ENCODE data around the gene ZNF585A. TPM values are rescaled to one million over a fixed set of nuclear protein-coding genes. Genes with fewer than 3 reads are reported as not detected.
"Not testable (repeated sequence)": the region's sequence is repeated elsewhere in the genome, so short reads cannot be mapped to it uniquely, and the experiment has no call there.

ZNF585A gene
- total and polyA plus RNA-seq, 2 donors (not counting 1 experiment from before 2014, with no cell fraction given), result 9.9 to 11.0 TPM

- TF ChIP-seq EZH2 (IDR thresholded peaks at IDR 0.05; ENCODE audit: low read length, missing control alignments), result no peak
- no peak for TF ChIP-seq CTCF (conservative IDR thresholded peaks at IDR 0.05 in 1 of 2, IDR thresholded peaks at IDR 0.05 in 1 of 2; ENCODE audit: low read depth in 1 of 2, low read length in 2 of 2)
- Histone ChIP-seq H3K4me2 (ENCODE audit: extremely low read depth, insufficient read depth, low read length) (no peak overlapping the region), H3K9ac (ENCODE audit: insufficient read depth, low read length) (no peak overlapping the region), H3K4me3 (replicated peaks in 1 of 4; ENCODE audit: control extremely low read depth in 1 of 4, insufficient read depth in 1 of 4, low read depth in 3 of 4, low read length in 4 of 4) (no peak overlapping the region), H3K27me3 (ENCODE audit: control insufficient read depth, insufficient read depth, low read length) (no peaks in the 10 kb centered on the region), H3K9me3 (ENCODE audit: control insufficient read depth, insufficient read depth, low read depth, low read length) (no peaks in the 10 kb centered on the region), H4K20me1 (ENCODE audit: control insufficient read depth, extremely low read depth, insufficient read depth, low read length) (no peaks in the 10 kb centered on the region), H2AFZ (ENCODE audit: low read length) (no peak overlapping the region), H3K79me2 (ENCODE audit: control insufficient read depth, insufficient read depth, low read length) (no peaks in the 10 kb centered on the region), H3K4me1 (ENCODE audit: control insufficient read depth, extremely low read depth, insufficient read depth, low read length) (no peaks in the 10 kb centered on the region), H3K36me3 (ENCODE audit: control insufficient read depth, insufficient read depth, low read length) (no peaks in the 10 kb centered on the region), H3K27ac (ENCODE audit: insufficient read depth, low read length) (no peak overlapping the region)
- DNase-seq (ENCODE audit: low read depth in 2 of 2), result no peak
Measured at GRCh38 chr19:37136111-37136510, 36.4 kb downstream of the ZNF585A start.

- peaks cover 2% of the 10 kb centered on the region for H3K36me3 ChIP-seq (ENCODE audit: control insufficient read depth, insufficient read depth, low read length)
- no peak for DNase-seq (ENCODE audit: low read depth in 2 of 2)
- no peaks in the 10 kb centered on the region for H3K27me3 ChIP-seq (ENCODE audit: control insufficient read depth, insufficient read depth, low read length)
- no peaks in the 10 kb centered on the region for H3K79me2 ChIP-seq (ENCODE audit: control insufficient read depth, insufficient read depth, low read length)
- no peak overlapping the region for H3K27ac ChIP-seq (ENCODE audit: insufficient read depth, low read length)
- peaks cover 14% of the 10 kb centered on the region for H3K9me3 ChIP-seq (ENCODE audit: control insufficient read depth, insufficient read depth, low read depth, low read length)
- H3K4me2 ChIP-seq (ENCODE audit: extremely low read depth, insufficient read depth, low read length), result no peak overlapping the region
- H3K4me3 ChIP-seq (replicated peaks in 1 of 4; ENCODE audit: control extremely low read depth in 1 of 4, insufficient read depth in 1 of 4, low read depth in 3 of 4, low read length in 4 of 4), result no peak overlapping the region
- H3K4me1 ChIP-seq (ENCODE audit: control insufficient read depth, extremely low read depth, insufficient read depth, low read length), result no peaks in the 10 kb centered on the region
- no peaks in the 10 kb centered on the region for H4K20me1 ChIP-seq (ENCODE audit: control insufficient read depth, extremely low read depth, insufficient read depth, low read length)
- no peak overlapping the region for H2AFZ ChIP-seq (ENCODE audit: low read length)
- TF ChIP-seq CTCF (conservative IDR thresholded peaks at IDR 0.05 in 1 of 2, IDR thresholded peaks at IDR 0.05 in 1 of 2; ENCODE audit: low read depth in 1 of 2, low read length in 2 of 2) (no peak), EZH2 (IDR thresholded peaks at IDR 0.05; ENCODE audit: low read length, missing control alignments) (no peak)
- H3K9ac ChIP-seq (ENCODE audit: insufficient read depth, low read length), result no peak overlapping the region
Measured at GRCh38 chr19:37128821-37129177, 43.7 kb downstream of the ZNF585A start.

- Histone ChIP-seq H3K4me2 (ENCODE audit: extremely low read depth, insufficient read depth, low read length) (no peak overlapping the region), H3K9me3 (ENCODE audit: control insufficient read depth, insufficient read depth, low read depth, low read length) (peaks cover 14% of the 10 kb centered on the region), H3K9ac (ENCODE audit: insufficient read depth, low read length) (no peak overlapping the region)
Measured at GRCh38 chr19:37127999-37128820, 44.3 kb downstream of the ZNF585A start.

GRCh38 chr19:37122093-37122492 lies 50.4 kb downstream of the ZNF585A start:
- not testable (repeated sequence) for H3K27ac ChIP-seq (ENCODE audit: insufficient read depth, low read length); DNase-seq (ENCODE audit: low read depth in 2 of 2); H3K4me1 ChIP-seq (ENCODE audit: control insufficient read depth, extremely low read depth, insufficient read depth, low read length); H2AFZ ChIP-seq (ENCODE audit: low read length); H3K9me3 ChIP-seq (ENCODE audit: control insufficient read depth, insufficient read depth, low read depth, low read length); H3K9ac ChIP-seq (ENCODE audit: insufficient read depth, low read length); H4K20me1 ChIP-seq (ENCODE audit: control insufficient read depth, extremely low read depth, insufficient read depth, low read length); H3K36me3 ChIP-seq (ENCODE audit: control insufficient read depth, insufficient read depth, low read length); H3K4me3 ChIP-seq (replicated peaks in 1 of 4; ENCODE audit: control extremely low read depth in 1 of 4, insufficient read depth in 1 of 4, low read depth in 3 of 4, low read length in 4 of 4); H3K27me3 ChIP-seq (ENCODE audit: control insufficient read depth, insufficient read depth, low read length); H3K79me2 ChIP-seq (ENCODE audit: control insufficient read depth, insufficient read depth, low read length); H3K4me2 ChIP-seq (ENCODE audit: extremely low read depth, insufficient read depth, low read length)

More at GRCh38 chr19:37127999-37128820, 44.3 kb downstream of the ZNF585A start:
- no peaks in the 10 kb centered on the region for H3K4me1 ChIP-seq (ENCODE audit: control insufficient read depth, extremely low read depth, insufficient read depth, low read length)
- no peak overlapping the region for H3K27ac ChIP-seq (ENCODE audit: insufficient read depth, low read length)
- H3K79me2 ChIP-seq (ENCODE audit: control insufficient read depth, insufficient read depth, low read length), result no peaks in the 10 kb centered on the region
- no peak overlapping the region for H3K4me3 ChIP-seq (replicated peaks in 1 of 4; ENCODE audit: control extremely low read depth in 1 of 4, insufficient read depth in 1 of 4, low read depth in 3 of 4, low read length in 4 of 4)
- peaks cover 2% of the 10 kb centered on the region for H3K36me3 ChIP-seq (ENCODE audit: control insufficient read depth, insufficient read depth, low read length)
- no peak overlapping the region for H2AFZ ChIP-seq (ENCODE audit: low read length)
- no peaks in the 10 kb centered on the region for H3K27me3 ChIP-seq (ENCODE audit: control insufficient read depth, insufficient read depth, low read length)
- TF ChIP-seq CTCF (conservative IDR thresholded peaks at IDR 0.05 in 1 of 2, IDR thresholded peaks at IDR 0.05 in 1 of 2; ENCODE audit: low read depth in 1 of 2, low read length in 2 of 2), result no peak
- no peak for TF ChIP-seq EZH2 (IDR thresholded peaks at IDR 0.05; ENCODE audit: low read length, missing control alignments)
- DNase-seq (ENCODE audit: low read depth in 2 of 2), result no peak
- no peaks in the 10 kb centered on the region for H4K20me1 ChIP-seq (ENCODE audit: control insufficient read depth, extremely low read depth, insufficient read depth, low read length)
